HCT116 (cell line): ENCODE data around the gene MRAS. TPM values are rescaled to one million over a fixed set of nuclear protein-coding genes. Genes with fewer than 3 reads are reported as not detected.

Experiments used
- ATAC-seq: fragments of 200-7000 bp; cut with Tn5 transposase; 2 replicates; pipeline ENCODE4 v1.9.1; 2020; ENCODE audit warnings: mild to moderate bottlenecking, moderate library complexity
- BruUV-seq: library from RNA; stranded (reverse); fragments of 400-500 nt; replicated peaks from 2 replicates; lab custom pipeline; 2021; lab: Mats Ljungman, UMichigan
- CTCF ChIA-PET: fragments of 300-600 bp; sonication (Branson Sonifier 250); formaldehyde crosslinking; loops from one replicate; lab custom pipeline; 2021; ENCODE audit warnings: antibody characterized with exemption; lab: Charles Lee
- POLR2A ChIA-PET: fragments of 300-600, 350-600 bp; sonication (Branson Sonifier 250); formaldehyde crosslinking; loops from one replicate; lab custom pipeline; 2021; ENCODE audit warnings: antibody characterized with exemption; lab: Charles Lee
- RAD21 ChIA-PET, 2 experiments: fragments of 300-600 bp; sonication (Branson Sonifier 250); formaldehyde crosslinking; loops; one replicate each; lab custom pipeline; 2023; ENCODE audit warnings: low total read pairs in 2 of 2; ENCODE audit not compliant: uncharacterized antibody in 2 of 2, unreplicated experiment in 2 of 2, low non-redundant PET in 1 of 2; lab: Charles Lee
- DNase-seq: peaks from one replicate; pipeline ENCODE4 v3.0.0-alpha.2; 2010; ENCODE audit warnings: low read depth, low spot score
- H2AFZ ChIP-seq: fragments of 200-600 bp; shearing (Covaris generic), sonication (generic); 2 replicates; pipeline ENCODE4 v1.6.1; 2017; ENCODE audit warnings: low read depth, mixed run types, mixed read lengths, antibody characterized with exemption, low read length; ENCODE audit not compliant: poor library complexity, severe bottlenecking
- H3K27ac ChIP-seq: 2 replicates; pipeline ENCODE4 v1.5.1; 2012; ENCODE audit warnings: low read depth, low read length
- H3K27me3 ChIP-seq: fragments of 200-600 bp; sonication (generic); 2 replicates; pipeline ENCODE4 v1.6.1; 2016; ENCODE audit warnings: mixed run types, low read length, mixed read lengths; ENCODE audit not compliant: insufficient read depth
- H3K36me3 ChIP-seq, 2 experiments: fragments of 200-500 bp in 1 of 2; fragments of 200-600 bp in 1 of 2; sonication (Bioruptor generic) in 1 of 2; sonication (generic) in 1 of 2; 2 replicates each; pipeline versions ENCODE4 v1.5.1 to v1.6.1; 2014 to 2016; ENCODE audit warnings: low read length in 2 of 2, inconsistent platforms in 1 of 2, mixed read lengths in 1 of 2, mixed run types in 1 of 2; ENCODE audit not compliant: insufficient read depth in 2 of 2, control insufficient read depth in 1 of 2
- H3K4me1 ChIP-seq, 2 experiments: fragments of 200-600 bp in 1 of 2; sonication (generic) in 1 of 2; 2 replicates each; pipeline versions ENCODE4 v1.5.1 to v1.6.1; 2012 to 2017; ENCODE audit warnings: low read length in 2 of 2, inconsistent platforms in 1 of 2, mild to moderate bottlenecking in 1 of 2, mixed read lengths in 1 of 2, mixed run types in 1 of 2, moderate library complexity in 1 of 2; ENCODE audit not compliant: insufficient read depth in 2 of 2, control insufficient read depth in 1 of 2
- H3K4me2 ChIP-seq: fragments of 200-600 bp; sonication (generic); 2 replicates; pipeline ENCODE4 v1.6.1; 2017; ENCODE audit warnings: mixed run types, low read length, mixed read lengths
- H3K4me3 ChIP-seq, 2 experiments: fragments of 200-600 bp in 1 of 2; sonication (generic) in 1 of 2; replicated peaks in 1 of 2; 2 replicates each; pipeline ENCODE4 v1.5.1; 2011 to 2016; ENCODE audit warnings: low read length in 2 of 2, control low read depth in 1 of 2, low read depth in 1 of 2, mild to moderate bottlenecking in 1 of 2, mixed read lengths in 1 of 2, mixed run types in 1 of 2
- H3K79me2 ChIP-seq: fragments of 200-600 bp; sonication (generic); 2 replicates; pipeline ENCODE4 v1.6.1; 2017; ENCODE audit warnings: mild to moderate bottlenecking, mixed run types, low read length, moderate library complexity, mixed read lengths; ENCODE audit not compliant: insufficient read depth
- H3K9ac ChIP-seq: fragments of 200-600 bp; sonication (generic); 2 replicates; pipeline ENCODE4 v1.6.1; 2016; ENCODE audit warnings: low read length, mixed read lengths
- H3K9me2 ChIP-seq: fragments of 200-600 bp; sonication (generic), shearing (Covaris generic); 2 replicates; pipeline ENCODE4 v1.6.1; 2017; ENCODE audit warnings: mixed run types, mild to moderate bottlenecking, moderate library complexity; ENCODE audit not compliant: insufficient read depth
- H3K9me3 ChIP-seq, 2 experiments: fragments of 200-500 bp in 1 of 2; fragments of 200-600 bp in 1 of 2; sonication (Bioruptor generic) in 1 of 2; sonication (generic) in 1 of 2; 2 replicates each; pipeline ENCODE4 v1.6.1; 2014 to 2017; ENCODE audit warnings: low read length in 2 of 2, mixed read lengths in 2 of 2, inconsistent platforms in 1 of 2, low read depth in 1 of 2, mild to moderate bottlenecking in 1 of 2, mixed run types in 1 of 2, moderate library complexity in 1 of 2; ENCODE audit not compliant: control insufficient read depth in 1 of 2, insufficient read depth in 1 of 2
- H4K20me1 ChIP-seq: fragments of 200-600 bp; sonication (generic), shearing (Covaris generic); 2 replicates; pipeline ENCODE4 v1.6.1; 2017; ENCODE audit warnings: mixed run types, mild to moderate bottlenecking, moderate library complexity; ENCODE audit not compliant: insufficient read depth
- ATF3 ChIP-seq: IDR thresholded peaks from 2 replicates; pipeline ENCODE4 v1.6.1; 2012
- CEBPB ChIP-seq: IDR thresholded peaks from 2 replicates; pipeline ENCODE4 v1.6.1; 2012; ENCODE audit warnings: low read depth
- CTCF ChIP-seq, 3 experiments: fragments of 200-600 bp in 1 of 3; sonication (generic) in 1 of 3; IDR thresholded peaks in 2 of 3; conservative IDR thresholded peaks in 1 of 3; 2 replicates each; pipeline ENCODE4 v1.5.1; 2012 to 2017; ENCODE audit warnings: low read depth in 2 of 3, low read length in 2 of 3, antibody characterized with exemption in 1 of 3, borderline replicate concordance in 1 of 3, control low read depth in 1 of 3, mild to moderate bottlenecking in 1 of 3, mixed read lengths in 1 of 3, mixed run types in 1 of 3, moderate library complexity in 1 of 3; ENCODE audit not compliant: insufficient read depth in 1 of 3
- EGR1 ChIP-seq: IDR thresholded peaks from 2 replicates; pipeline ENCODE4 v1.6.1; 2012; ENCODE audit warnings: low read depth
- ELF1 ChIP-seq: IDR thresholded peaks from 2 replicates; pipeline ENCODE4 v1.6.1; 2012; ENCODE audit warnings: low read depth, borderline replicate concordance
- EZH2 ChIP-seq: fragments of 200-600 bp; sonication (generic); IDR thresholded peaks from 2 replicates; pipeline ENCODE4 v1.6.1; 2017; ENCODE audit warnings: antibody characterized with exemption, mixed run types
- EZH2phosphoT487 ChIP-seq: fragments of 200-600 bp; IDR thresholded peaks from 2 replicates; pipeline ENCODE4 v1.6.1; 2018; ENCODE audit warnings: antibody characterized with exemption, borderline replicate concordance
- FOSL1 ChIP-seq: IDR thresholded peaks from 2 replicates; pipeline ENCODE4 v1.6.1; 2012; ENCODE audit warnings: low read depth
- JUND ChIP-seq: IDR thresholded peaks from 2 replicates; pipeline ENCODE4 v1.6.1; 2012
- MAX ChIP-seq: IDR thresholded peaks from 2 replicates; pipeline ENCODE4 v1.6.1; 2012
- POLR2A ChIP-seq: IDR thresholded peaks from 2 replicates; pipeline ENCODE4 v1.7.0; 2011; ENCODE audit warnings: borderline replicate concordance; ENCODE audit not compliant: insufficient read depth, insufficient read length; ENCODE audit errors: extremely low read depth
- RAD21 ChIP-seq: IDR thresholded peaks from 2 replicates; pipeline ENCODE4 v1.6.1; 2012; ENCODE audit warnings: low read depth, mild to moderate bottlenecking
- SIN3A ChIP-seq: IDR thresholded peaks from 2 replicates; pipeline ENCODE4 v1.6.1; 2012; ENCODE audit warnings: low read depth
- SP1 ChIP-seq: IDR thresholded peaks from 2 replicates; pipeline ENCODE4 v1.6.1; 2012; ENCODE audit warnings: low read depth
- SRF ChIP-seq: IDR thresholded peaks from 2 replicates; pipeline ENCODE4 v1.6.1; 2012; ENCODE audit warnings: low read depth
- TCF7L2 ChIP-seq: IDR thresholded peaks from 2 replicates; pipeline ENCODE4 v1.7.0; 2011; ENCODE audit warnings: borderline replicate concordance, inconsistent platforms; ENCODE audit not compliant: insufficient read depth, insufficient read length; ENCODE audit errors: extremely low read depth
- YY1 ChIP-seq: IDR thresholded peaks from 2 replicates; pipeline ENCODE4 v1.6.1; 2011; ENCODE audit warnings: low read length, low read depth, moderate library complexity, mild to moderate bottlenecking; ENCODE audit not compliant: insufficient replicate concordance; ENCODE audit errors: extremely low read depth
- ZBTB33 ChIP-seq: IDR thresholded peaks from 2 replicates; pipeline ENCODE4 v1.6.1; 2011; ENCODE audit warnings: mild to moderate bottlenecking, low read length, moderate library complexity; ENCODE audit not compliant: insufficient replicate concordance; ENCODE audit errors: extremely low read depth
- ZFX ChIP-seq: fragments of 450-650 bp; IDR thresholded peaks from 2 replicates; pipeline ENCODE4 v1.6.1; 2017
- intact Hi-C: fragments of 100-400 bp; cut with micrococcal nuclease; formaldehyde crosslinking; loops from 2 replicates; pipeline ENCODE4 v1.10.0; 2022
- total RNA-seq: library from RNA; stranded (reverse); gene quantifications from one replicate; pipeline ENCODE4 v1.2.1, GENCODE V29; 2021; ENCODE audit not compliant: unreplicated experiment

Gene MRAS
- total RNA-seq, 1 experiment from 2014 or later: 13.5 TPM

- intact Hi-C loops: no loop called here
- ChIA-PET POLR2A (interaction anchor here (1.3 kb wide), 1 partner anchor 23 kb away, joined by 3 read pairs; no protein-coding TSS in a partner anchor), RAD21 (no interaction called here), CTCF (no interaction called here)
- BruUV-seq: no TSS peak
- Histone ChIP-seq H3K36me3 (no peaks in the 10 kb centered on the region), H3K9ac (no peak overlapping the region), H3K4me3 (no peak overlapping the region), H3K9me2 (no peaks in the 10 kb centered on the region), H3K4me2 (no peak overlapping the region), H3K4me1 (peaks cover 3 to 16% of the 10 kb centered on the region in 2 experiments; a peak in 3 of 4 replicates), H4K20me1 (no peaks in the 10 kb centered on the region), H3K27ac (no peak overlapping the region), H3K79me2 (no peaks in the 10 kb centered on the region), H2AFZ (no peak overlapping the region), H3K9me3 (no peaks in the 10 kb centered on the region), H3K27me3 (no peaks in the 10 kb centered on the region)
- no peak for DNase-seq
- no peak for ATAC-seq
- TF ChIP-seq ZBTB33 (no peak), FOSL1 (no peak), EZH2 (no peak), YY1 (no peak), TCF7L2 (no peak), EGR1 (no peak), CEBPB (no peak), MAX (no peak), ZFX (no peak), SIN3A (no peak), ATF3 (no peak), RAD21 (no peak), POLR2A (no peak), CTCF (IDR thresholded peaks at IDR 0.05 in 2 of 3, conservative IDR thresholded peaks at IDR 0.05 in 1 of 3; ENCODE audit: borderline replicate concordance in 1 of 3, insufficient read depth in 1 of 3, low read depth in 2 of 3, low read length in 2 of 3) (no peak), SRF (no peak), JUND (no peak), EZH2phosphoT487 (no peak), SP1 (no peak), ELF1 (no peak)
Observed at GRCh38 chr3:138351151-138351550, 2.8 kb downstream of the MRAS start.
